Lung (tissue), 12 donors: ENCODE measurements around the gene CHERP. TPM values are rescaled to one million over a fixed set of nuclear protein-coding genes. Genes with fewer than 3 reads are reported as not detected.

Experiments used
- ATAC-seq: fragments of 200-7000 bp; cut with Tn5 transposase; one replicate; pipeline ENCODE4 v1.9.1; 2020; ENCODE audit warnings: moderate number of reproducible peaks; ENCODE audit not compliant: insufficient read depth, low FRiP score
- DNase-seq, 3 donors: peaks; one replicate each; pipeline ENCODE4 v3.0.0-alpha.2; 2013 to 2017
- H3K27ac ChIP-seq, 2 donors: one replicate each; pipeline ENCODE4 v1.5.1; 2013; ENCODE audit warnings: mild to moderate bottlenecking in 2 of 2, moderate library complexity in 2 of 2, control low read depth in 1 of 2, inconsistent platforms in 1 of 2, low read depth in 1 of 2, low read length in 1 of 2
- H3K27me3 ChIP-seq, 3 donors: one replicate each; pipeline ENCODE4 v1.5.1; 2013; ENCODE audit warnings: low read length in 2 of 3; ENCODE audit not compliant: control insufficient read depth in 3 of 3, insufficient read depth in 3 of 3
- H3K36me3 ChIP-seq, 4 donors: one replicate each; pipeline ENCODE4 v1.5.1; 2013; ENCODE audit warnings: low read length in 4 of 4, mild to moderate bottlenecking in 1 of 4, moderate library complexity in 1 of 4; ENCODE audit not compliant: control insufficient read depth in 4 of 4, insufficient read depth in 4 of 4
- H3K4me1 ChIP-seq, 5 donors: one replicate each; pipeline ENCODE4 v1.5.1; 2013; ENCODE audit warnings: low read length in 5 of 5, mild to moderate bottlenecking in 2 of 5, moderate library complexity in 1 of 5; ENCODE audit not compliant: control insufficient read depth in 5 of 5, insufficient read depth in 5 of 5
- H3K4me3 ChIP-seq: one replicate; pipeline ENCODE4 v1.5.1; 2013; ENCODE audit warnings: mild to moderate bottlenecking, control low read depth, moderate library complexity
- H3K9ac ChIP-seq, 2 donors: one replicate each; pipeline ENCODE4 v1.5.1; 2013; ENCODE audit warnings: low read length in 2 of 2, control low read depth in 1 of 2; ENCODE audit not compliant: insufficient read depth in 1 of 2
- H3K9me3 ChIP-seq, 4 donors: one replicate each; pipeline ENCODE4 v1.5.1; 2013; ENCODE audit warnings: low read length in 3 of 4, mild to moderate bottlenecking in 1 of 4, moderate library complexity in 1 of 4; ENCODE audit not compliant: control insufficient read depth in 4 of 4, insufficient read depth in 3 of 4
- WGBS, 2 donors: extraction: QIAGEN DNeasy Blood & Tissue Kit; methylation state at CpG; one replicate each; pipeline ENCODE4 v1.1.7; 2013; 5-methylcytosine and 5-hydroxymethylcytosine counted together
- polyA plus RNA-seq, 2 donors: library from polyadenylated mRNA; stranded (reverse); fragments of 200-250 nt; gene quantifications; one replicate each; pipeline ENCODE4 v1.2.1, GENCODE V29; 2013
- total RNA-seq, 2 donors: library from RNA; depleted of rRNA in 1 of 2; stranded (reverse); fragments of >200 nt in 1 of 2; gene quantifications; one replicate each; pipeline ENCODE4 v1.2.1, GENCODE V29; 2014 to 2021
- TF ChIP-seq, protein P1 (sequence below): IDR thresholded peaks from 2 replicates; pipeline ENCODE4 v1.5.1; 2012; ENCODE audit warnings: mild to moderate bottlenecking; ENCODE audit errors: control extremely low read depth, extremely low read depth
- donor health status: control.
- donor health status: control.
- donor health status: Bipolar disorder and iron deficiency.
- donor health status: healthy.
- donor health status: DM: yes; HTN: yes; CAD: no.

Gene CHERP
- total and polyA plus RNA-seq, 4 donors, result 19.5 to 30.9 (median 23.3) TPM

GRCh38 chr19:16535381-16535780 lies 6.9 kb downstream of the CHERP start:
- Histone ChIP-seq H3K27me3 (no peaks in the 10 kb centered on the region), H3K9ac (no peak overlapping the region), H3K36me3 (peaks cover 12 to 70% (median 46%) of the 10 kb centered on the region in 4 donors), H3K4me1 (peaks cover 0 to 3% (median 0%) of the 10 kb centered on the region in 5 donors), H3K9me3 (no peaks in the 10 kb centered on the region), H3K27ac (no peak overlapping the region), H3K4me3 (no peak overlapping the region)
- TF ChIP-seq, protein P1, sequence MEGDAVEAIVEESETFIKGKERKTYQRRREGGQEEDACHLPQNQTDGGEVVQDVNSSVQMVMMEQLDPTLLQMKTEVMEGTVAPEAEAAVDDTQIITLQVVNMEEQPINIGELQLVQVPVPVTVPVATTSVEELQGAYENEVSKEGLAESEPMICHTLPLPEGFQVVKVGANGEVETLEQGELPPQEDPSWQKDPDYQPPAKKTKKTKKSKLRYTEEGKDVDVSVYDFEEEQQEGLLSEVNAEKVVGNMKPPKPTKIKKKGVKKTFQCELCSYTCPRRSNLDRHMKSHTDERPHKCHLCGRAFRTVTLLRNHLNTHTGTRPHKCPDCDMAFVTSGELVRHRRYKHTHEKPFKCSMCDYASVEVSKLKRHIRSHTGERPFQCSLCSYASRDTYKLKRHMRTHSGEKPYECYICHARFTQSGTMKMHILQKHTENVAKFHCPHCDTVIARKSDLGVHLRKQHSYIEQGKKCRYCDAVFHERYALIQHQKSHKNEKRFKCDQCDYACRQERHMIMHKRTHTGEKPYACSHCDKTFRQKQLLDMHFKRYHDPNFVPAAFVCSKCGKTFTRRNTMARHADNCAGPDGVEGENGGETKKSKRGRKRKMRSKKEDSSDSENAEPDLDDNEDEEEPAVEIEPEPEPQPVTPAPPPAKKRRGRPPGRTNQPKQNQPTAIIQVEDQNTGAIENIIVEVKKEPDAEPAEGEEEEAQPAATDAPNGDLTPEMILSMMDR, result no peak
- no peak for ATAC-seq
- no peak for DNase-seq
- 94 to 96% methylated on average over 18 of the region's 18 CpGs for WGBS, 2 donors

- WGBS, 2 donors, result 91 to 93% methylated on average over 46 to 47 of the region's 47 CpGs
- Histone ChIP-seq H3K4me3 (no peak overlapping the region), H3K36me3 (peaks cover 15 to 81% (median 47%) of the 10 kb centered on the region in 4 donors), H3K27me3 (no peaks in the 10 kb centered on the region), H3K27ac (no peak overlapping the region), H3K4me1 (no peaks in the 10 kb centered on the region), H3K9me3 (no peaks in the 10 kb centered on the region), H3K9ac (no peak overlapping the region)
- ATAC-seq, result no peak
- TF ChIP-seq, protein P1, result no peak
- DNase-seq, result peak; percentile 50 to 64 (median 53)
These were observed 9.6 kb downstream of the CHERP start for GRCh38 chr19:16532440-16533234.

- no peaks in the 10 kb centered on the region for H3K27me3 ChIP-seq
- H3K4me1 ChIP-seq, result no peaks in the 10 kb centered on the region
- H3K4me3 ChIP-seq, result no peak overlapping the region
- no peaks in the 10 kb centered on the region for H3K9me3 ChIP-seq
- H3K36me3 ChIP-seq, result peaks cover 21 to 82% (median 52%) of the 10 kb centered on the region in 4 donors
- 97% methylated on average over 12 of the region's 12 CpGs for WGBS, 2 donors
- no peak overlapping the region for H3K9ac ChIP-seq
- ATAC-seq, result no peak
- H3K27ac ChIP-seq, result no peak overlapping the region
- no peak for DNase-seq
- TF ChIP-seq, protein P1, result no peak
These were observed 10.9 kb downstream of the CHERP start for GRCh38 chr19:16531380-16531669.
